Esophagus muscularis mucosa (tissue), 4 donors: ENCODE measurements around the gene SEMA3G. TPM values are rescaled to one million over a fixed set of nuclear protein-coding genes. Genes with fewer than 3 reads are reported as not detected.

Experiments used
- DNase-seq: peaks from one replicate; pipeline ENCODE4 v3.0.0-alpha.2; 2017; ENCODE audit errors: extremely low spot score
- H3K27ac ChIP-seq, 4 donors: fragments of 200-600 bp; sonication (generic); replicated peaks in 1 of 4; 1 replicate in 3 of 4; 2 replicates in 1 of 4; pipeline ENCODE4 v1.5.1; 2016 to 2019; ENCODE audit warnings: mild to moderate bottlenecking in 1 of 4
- H3K27me3 ChIP-seq, 4 donors: fragments of 200-600 bp; sonication (generic); one replicate each; pipeline versions ENCODE4 v1.5.1 to v1.6.0; 2016 to 2019
- H3K36me3 ChIP-seq, 4 donors: fragments of 200-600 bp; sonication (generic); one replicate each; pipeline ENCODE4 v1.5.1; 2016 to 2019
- H3K4me1 ChIP-seq, 4 donors: fragments of 200-600 bp; sonication (generic); one replicate each; pipeline ENCODE4 v1.5.1; 2016 to 2019
- H3K4me3 ChIP-seq, 4 donors: fragments of 200-600 bp; sonication (generic); 1 replicate in 2 of 4; 2 replicates in 2 of 4; pipeline ENCODE4 v1.5.1; 2016 to 2019; ENCODE audit warnings: mild to moderate bottlenecking in 4 of 4, moderate library complexity in 1 of 4
- H3K9me3 ChIP-seq, 4 donors: fragments of 200-600 bp; sonication (generic); 1 replicate in 3 of 4; 2 replicates in 1 of 4; pipeline ENCODE4 v1.5.1; 2016 to 2019
- EP300 ChIP-seq: sonication (generic); formaldehyde crosslinking; IDR thresholded peaks from one replicate; pipeline ENCODE4 v1.6.1; 2017; ENCODE audit warnings: antibody characterized with exemption
- POLR2A ChIP-seq: fragments of 450-650 bp; IDR thresholded peaks from one replicate; pipeline ENCODE4 v1.6.1; 2017; ENCODE audit warnings: antibody characterized with exemption, moderate library complexity, mild to moderate bottlenecking, low read depth
- POLR2AphosphoS5 ChIP-seq, 2 donors: sonication (generic); formaldehyde crosslinking; IDR thresholded peaks; one replicate each; pipeline ENCODE4 v1.6.1; 2017; ENCODE audit warnings: antibody characterized with exemption in 2 of 2
- WGBS: methylation state at CpG from one replicate; pipeline ENCODE4 v1.1.5; 2018; 5-methylcytosine and 5-hydroxymethylcytosine counted together
- intact Hi-C: fragments of 100-400 bp; cut with DNase I; formaldehyde crosslinking; loops from one replicate; pipeline ENCODE4 v1.15.1; 2023
- total RNA-seq, 4 donors: library from RNA; depleted of rRNA; stranded (reverse); fragments of >200 nt; gene quantifications; one replicate each; pipeline versions ENCODE4 v1.1.0 to v1.2.1, GENCODE V29; 2016
- TF ChIP-seq, protein P1 (sequence below), 3 experiments: fragments of 200-600 bp in 2 of 3; fragments of 450-650 bp in 1 of 3; sonication (generic) in 2 of 3; IDR thresholded peaks; one replicate each; pipeline ENCODE4 v1.5.1; 2017 to 2019; ENCODE audit warnings: antibody characterized with exemption in 3 of 3, mild to moderate bottlenecking in 2 of 3, moderate library complexity in 1 of 3

Gene SEMA3G
- total RNA-seq, 4 donors from 2014 or later, result 7.1 to 39.2 (median 22.2) TPM

DNA sequence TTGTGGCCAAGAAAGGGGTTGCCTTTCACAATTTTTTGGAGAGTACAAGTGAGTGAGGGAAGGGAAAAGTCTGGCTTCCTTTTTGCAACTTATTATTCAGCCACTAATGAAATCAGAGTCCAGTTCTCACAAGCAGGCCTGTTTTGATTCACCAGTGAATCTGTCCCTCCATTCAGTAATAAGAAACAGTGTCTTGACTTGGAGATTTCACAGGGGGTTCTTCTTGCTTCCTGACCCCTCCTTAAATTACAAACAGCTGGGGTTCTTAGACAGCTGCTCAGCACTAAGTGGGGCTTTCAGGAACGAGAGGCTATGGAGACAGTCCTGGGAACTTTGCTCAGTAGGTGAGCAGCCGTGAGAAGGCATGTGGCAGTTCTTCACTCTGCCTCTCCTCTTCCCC lies 24.5 kb downstream of the SEMA3G start:
- Histone ChIP-seq H3K36me3 (peaks cover 0 to 23% (median 11%) of the 10 kb centered on the region in 4 donors), H3K4me3 (no peak overlapping the region), H3K27me3 (no peaks in the 10 kb centered on the region), H3K9me3 (no peaks in the 10 kb centered on the region), H3K27ac (no peak overlapping the region), H3K4me1 (peaks cover 0 to 13% (median 8%) of the 10 kb centered on the region in 4 donors)
- intact Hi-C loops, result no loop called here
- 71% methylated on average over 2 of the region's 2 CpGs for WGBS
- no peak for TF ChIP-seq EP300
- TF ChIP-seq POLR2AphosphoS5 (IDR thresholded peaks at IDR 0.05), result no peak
- no peak for DNase-seq

- Histone ChIP-seq H3K27ac (no peak overlapping the region), H3K4me1 (peaks cover 19 to 34% (median 27%) of the 10 kb centered on the region in 4 donors), H3K36me3 (peaks cover 0 to 10% (median 8%) of the 10 kb centered on the region in 4 donors), H3K4me3 (no peak overlapping the region), H3K9me3 (no peaks in the 10 kb centered on the region), H3K27me3 (no peaks in the 10 kb centered on the region)
- TF ChIP-seq POLR2AphosphoS5 (IDR thresholded peaks at IDR 0.05) (no peak), EP300 (no peak)
- TF ChIP-seq, protein P1, sequence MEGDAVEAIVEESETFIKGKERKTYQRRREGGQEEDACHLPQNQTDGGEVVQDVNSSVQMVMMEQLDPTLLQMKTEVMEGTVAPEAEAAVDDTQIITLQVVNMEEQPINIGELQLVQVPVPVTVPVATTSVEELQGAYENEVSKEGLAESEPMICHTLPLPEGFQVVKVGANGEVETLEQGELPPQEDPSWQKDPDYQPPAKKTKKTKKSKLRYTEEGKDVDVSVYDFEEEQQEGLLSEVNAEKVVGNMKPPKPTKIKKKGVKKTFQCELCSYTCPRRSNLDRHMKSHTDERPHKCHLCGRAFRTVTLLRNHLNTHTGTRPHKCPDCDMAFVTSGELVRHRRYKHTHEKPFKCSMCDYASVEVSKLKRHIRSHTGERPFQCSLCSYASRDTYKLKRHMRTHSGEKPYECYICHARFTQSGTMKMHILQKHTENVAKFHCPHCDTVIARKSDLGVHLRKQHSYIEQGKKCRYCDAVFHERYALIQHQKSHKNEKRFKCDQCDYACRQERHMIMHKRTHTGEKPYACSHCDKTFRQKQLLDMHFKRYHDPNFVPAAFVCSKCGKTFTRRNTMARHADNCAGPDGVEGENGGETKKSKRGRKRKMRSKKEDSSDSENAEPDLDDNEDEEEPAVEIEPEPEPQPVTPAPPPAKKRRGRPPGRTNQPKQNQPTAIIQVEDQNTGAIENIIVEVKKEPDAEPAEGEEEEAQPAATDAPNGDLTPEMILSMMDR (IDR thresholded peaks at IDR 0.05), result no peak
- no peak for DNase-seq
- intact Hi-C loops, result no loop called here
- WGBS, result 85% methylated on average over 3 of the region's 3 CpGs
These were observed 29.1 kb downstream of the SEMA3G start for GRCh38 chr3:52415800-52416199.

DNA sequence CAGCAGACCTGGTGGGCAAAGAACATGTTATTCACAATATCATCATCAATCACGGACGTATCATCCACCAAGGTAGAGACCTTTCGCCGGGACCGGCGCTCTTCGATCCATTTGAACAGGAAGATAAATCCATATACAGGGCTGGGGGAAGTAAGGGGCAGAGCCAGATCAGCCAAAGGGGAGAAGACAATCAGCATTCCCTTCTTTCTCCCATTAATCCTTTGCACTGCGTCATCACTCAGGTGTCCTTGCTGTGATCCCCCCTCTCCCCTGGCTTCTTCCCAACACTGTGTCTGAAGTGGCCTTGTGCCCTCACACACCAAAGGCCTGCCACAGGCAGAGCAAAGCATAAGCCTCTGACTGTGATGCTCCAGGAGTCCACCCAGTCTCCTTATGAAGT lies 36.4 kb downstream of the SEMA3G start:
- DNase-seq, result no peak
- Histone ChIP-seq H3K27ac (no peak overlapping the region), H3K27me3 (no peaks in the 10 kb centered on the region), H3K9me3 (no peaks in the 10 kb centered on the region), H3K4me1 (peaks cover 33 to 65% (median 52%) of the 10 kb centered on the region in 4 donors), H3K36me3 (peaks cover 22 to 51% (median 49%) of the 10 kb centered on the region in 4 donors), H3K4me3 (peak overlapping the region; percentile 89 to 98 (median 92))
- WGBS, result 95% methylated on average over 7 of the region's 8 CpGs
- TF ChIP-seq, protein P1 (IDR thresholded peaks at IDR 0.05), result no peak
- intact Hi-C loops, result no loop called here

- intact Hi-C loops, result no loop called here
- TF ChIP-seq POLR2A (no peak), POLR2AphosphoS5 (IDR thresholded peaks at IDR 0.05) (no peak), EP300 (no peak)
- TF ChIP-seq, protein P1 (IDR thresholded peaks at IDR 0.05), result no peak
- no peak for DNase-seq
- 97% methylated on average over 3 of the region's 3 CpGs for WGBS
- Histone ChIP-seq H3K27me3 (no peaks in the 10 kb centered on the region), H3K4me3 (no peak overlapping the region), H3K36me3 (peaks cover 29 to 58% (median 55%) of the 10 kb centered on the region in 4 donors), H3K4me1 (peaks cover 32 to 58% (median 47%) of the 10 kb centered on the region in 4 donors), H3K9me3 (no peaks in the 10 kb centered on the region), H3K27ac (no peak overlapping the region)
These were observed 37.1 kb downstream of the SEMA3G start for GRCh38 chr3:52407779-52408178.

DNA sequence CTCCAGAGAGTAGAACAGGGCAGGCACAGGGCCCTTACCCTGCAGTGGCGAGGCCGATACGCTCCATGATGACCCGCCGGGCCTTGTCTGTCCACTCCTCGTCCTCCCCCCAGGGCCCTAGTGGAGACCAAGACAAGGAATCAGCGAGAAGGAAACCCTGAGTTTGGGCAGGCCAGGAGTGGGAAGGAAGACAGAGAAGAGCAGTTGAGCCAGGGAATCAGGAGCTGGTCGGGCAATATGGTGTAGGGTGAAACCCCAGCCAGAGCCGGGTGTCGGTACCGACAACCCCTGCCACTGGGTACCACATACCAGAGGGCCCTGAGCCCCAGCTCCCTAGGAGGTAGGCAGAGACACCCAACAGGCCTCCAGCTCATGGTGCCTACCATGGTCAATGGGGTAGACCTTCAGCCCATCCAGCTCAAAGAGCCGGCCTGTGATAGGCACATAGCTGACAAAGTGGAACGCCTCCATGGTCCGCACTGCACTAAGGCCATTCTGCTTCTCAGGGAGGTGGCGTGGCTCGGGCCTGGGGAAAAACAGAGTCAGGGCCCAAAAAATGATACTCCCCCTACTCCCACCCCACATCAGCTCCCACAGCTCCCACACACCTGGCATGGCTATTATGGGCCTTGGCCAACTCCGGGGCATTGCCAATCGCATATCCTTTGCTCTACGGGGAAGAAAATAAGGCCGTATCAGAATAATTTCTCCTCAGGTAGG lies 38.0 kb downstream of the SEMA3G start:
- TF ChIP-seq, protein P1 (IDR thresholded peaks at IDR 0.05), result no peak
- no peak for TF ChIP-seq POLR2A
- no peak for TF ChIP-seq POLR2AphosphoS5 (IDR thresholded peaks at IDR 0.05)
- TF ChIP-seq EP300, result no peak
- H3K9me3 ChIP-seq, result no peaks in the 10 kb centered on the region
- DNase-seq, result no peak
- intact Hi-C loops, result no loop called here
- peaks cover 37 to 66% (median 64%) of the 10 kb centered on the region in 4 donors for H3K36me3 ChIP-seq
- H3K4me3 ChIP-seq, result no peak overlapping the region
- peaks cover 24 to 50% (median 38%) of the 10 kb centered on the region in 4 donors for H3K4me1 ChIP-seq
- no peak overlapping the region for H3K27ac ChIP-seq
- H3K27me3 ChIP-seq, result no peaks in the 10 kb centered on the region
- WGBS, result 90% methylated on average over 18 of the region's 20 CpGs
